SJSA1 (cell line): ENCODE measurements around the gene LEFTY1. TPM values are rescaled to one million over a fixed set of nuclear protein-coding genes. Genes with fewer than 3 reads are reported as not detected.

Experiments
- DNase-seq, 2 experiments: peaks; one replicate each; pipeline ENCODE4 v3.0.0-alpha.2; 2015 to 2020; ENCODE audit warnings: low spot score in 2 of 2, low read depth in 1 of 2
- H3K27ac ChIP-seq: fragments of 250-450 bp; sonication (Bioruptor Pico); 2 replicates; pipeline ENCODE4 v1.5.1; 2020; ENCODE audit warnings: mild to moderate bottlenecking, moderate library complexity
- H3K27me3 ChIP-seq: fragments of 250-450 bp; sonication (Bioruptor Pico); replicated peaks from 2 replicates; pipeline ENCODE4 v1.5.1; 2020; ENCODE audit warnings: mild to moderate bottlenecking, moderate library complexity
- H3K36me3 ChIP-seq: fragments of 250-450 bp; sonication (Bioruptor Pico); 2 replicates; pipeline ENCODE4 v1.5.1; 2020; ENCODE audit warnings: mild to moderate bottlenecking
- H3K4me1 ChIP-seq: fragments of 250-450 bp; sonication (Bioruptor Pico); replicated peaks from 2 replicates; pipeline ENCODE4 v1.6.1; 2021; ENCODE audit warnings: mild to moderate bottlenecking
- H3K4me3 ChIP-seq: fragments of 250-450 bp; sonication (Bioruptor Pico); 2 replicates; pipeline ENCODE4 v1.5.1; 2020; ENCODE audit warnings: mild to moderate bottlenecking
- H3K9me3 ChIP-seq: fragments of 250-450 bp; sonication (Bioruptor Pico); replicated peaks from 2 replicates; pipeline ENCODE4 v1.5.1; 2020; ENCODE audit warnings: mild to moderate bottlenecking
- total RNA-seq: library from RNA; depleted of rRNA; stranded (reverse); fragments of >200 nt; shearing (Covaris generic); gene quantifications from 2 replicates; pipeline ENCODE4 v1.2.3, GENCODE V29; 2014

The LEFTY1 gene
- total RNA-seq, 1 experiment from 2014 or later: not detected

GRCh38 chr1:225880222-225880588 is 8.7 kb downstream of the LEFTY1 start:
- H3K27ac ChIP-seq: no peak overlapping the region
- H3K27me3 ChIP-seq: no peaks in the 10 kb centered on the region
- no peaks in the 10 kb centered on the region for H3K9me3 ChIP-seq
- H3K4me3 ChIP-seq: no peak overlapping the region
- H3K4me1 ChIP-seq: peaks cover 23% of the 10 kb centered on the region
- DNase-seq: no peak
- peaks cover 45% of the 10 kb centered on the region for H3K36me3 ChIP-seq

- Histone ChIP-seq H3K9me3 (no peaks in the 10 kb centered on the region), H3K4me1 (peaks cover 23% of the 10 kb centered on the region), H3K36me3 (peaks cover 50% of the 10 kb centered on the region), H3K27ac (no peak overlapping the region), H3K4me3 (no peak overlapping the region), H3K27me3 (no peaks in the 10 kb centered on the region)
- no peak for DNase-seq
Measured at GRCh38 chr1:225879521-225880221, 9.3 kb downstream of the LEFTY1 start.

GRCh38 chr1:225878282-225878681 is 10.7 kb downstream of the LEFTY1 start:
- peaks cover 64% of the 10 kb centered on the region for H3K36me3 ChIP-seq
- H3K27ac ChIP-seq: no peak overlapping the region
- H3K27me3 ChIP-seq: no peaks in the 10 kb centered on the region
- no peak for DNase-seq
- no peak overlapping the region for H3K4me3 ChIP-seq
- no peaks in the 10 kb centered on the region for H3K9me3 ChIP-seq
- peaks cover 21% of the 10 kb centered on the region for H3K4me1 ChIP-seq

- DNase-seq: peak in 1 of 2 experiments; percentile 62
- Histone ChIP-seq H3K27me3 (no peaks in the 10 kb centered on the region), H3K4me1 (peaks cover 18% of the 10 kb centered on the region), H3K9me3 (no peaks in the 10 kb centered on the region), H3K4me3 (no peak overlapping the region), H3K36me3 (peaks cover 69% of the 10 kb centered on the region), H3K27ac (no peak overlapping the region)
Measured at GRCh38 chr1:225877580-225877979, 11.4 kb downstream of the LEFTY1 start.

- Histone ChIP-seq H3K36me3 (peaks cover 66% of the 10 kb centered on the region), H3K27ac (no peak overlapping the region)
- no peak for DNase-seq
Measured at GRCh38 chr1:225876900-225877510, 11.9 kb downstream of the LEFTY1 start.

GRCh38 chr1:225875044-225875815 is 13.7 kb downstream of the LEFTY1 start:
- H3K4me1 ChIP-seq: peaks cover 6% of the 10 kb centered on the region
- H3K9me3 ChIP-seq: no peaks in the 10 kb centered on the region
- no peak overlapping the region for H3K27ac ChIP-seq
- no peak for DNase-seq
- H3K27me3 ChIP-seq: no peaks in the 10 kb centered on the region
- peaks cover 78% of the 10 kb centered on the region for H3K36me3 ChIP-seq
- H3K4me3 ChIP-seq: no peak overlapping the region

More at GRCh38 chr1:225876900-225877510, 11.9 kb downstream of the LEFTY1 start:
- no peaks in the 10 kb centered on the region for H3K27me3 ChIP-seq
- no peaks in the 10 kb centered on the region for H3K9me3 ChIP-seq
- no peak overlapping the region for H3K4me3 ChIP-seq
- H3K4me1 ChIP-seq: peaks cover 18% of the 10 kb centered on the region

GRCh38 chr1:225874431-225874830 is 14.5 kb downstream of the LEFTY1 start:
- Histone ChIP-seq H3K36me3 (peaks cover 80% of the 10 kb centered on the region), H3K27ac (no peak overlapping the region), H3K4me1 (peaks cover 6% of the 10 kb centered on the region), H3K27me3 (no peaks in the 10 kb centered on the region), H3K9me3 (no peaks in the 10 kb centered on the region), H3K4me3 (no peak overlapping the region)
- no peak for DNase-seq

- no peak for DNase-seq
- Histone ChIP-seq H3K27me3 (no peaks in the 10 kb centered on the region), H3K27ac (no peak overlapping the region), H3K9me3 (no peaks in the 10 kb centered on the region), H3K4me3 (no peak overlapping the region), H3K4me1 (peaks cover 6% of the 10 kb centered on the region), H3K36me3 (peaks cover 75% of the 10 kb centered on the region)
Measured at GRCh38 chr1:225873281-225873850, 15.6 kb downstream of the LEFTY1 start.

GRCh38 chr1:225872075-225872430 is 16.9 kb downstream of the LEFTY1 start:
- Histone ChIP-seq H3K27me3 (no peaks in the 10 kb centered on the region), H3K36me3 (peaks cover 73% of the 10 kb centered on the region), H3K9me3 (no peaks in the 10 kb centered on the region), H3K4me3 (no peak overlapping the region), H3K27ac (no peak overlapping the region), H3K4me1 (no peaks in the 10 kb centered on the region)
- DNase-seq: no peak

- Histone ChIP-seq H3K36me3 (peaks cover 73% of the 10 kb centered on the region), H3K4me1 (peaks cover under 1% of the 10 kb centered on the region), H3K9me3 (no peaks in the 10 kb centered on the region), H3K27ac (no peak overlapping the region), H3K27me3 (no peaks in the 10 kb centered on the region), H3K4me3 (no peak overlapping the region)
- DNase-seq: no peak
Measured at GRCh38 chr1:225871359-225872074, 17.4 kb downstream of the LEFTY1 start.

GRCh38 chr1:225870911-225871310 is 18.0 kb downstream of the LEFTY1 start:
- Histone ChIP-seq H3K27me3 (no peaks in the 10 kb centered on the region), H3K4me3 (no peak overlapping the region), H3K4me1 (peaks cover 6% of the 10 kb centered on the region), H3K9me3 (no peaks in the 10 kb centered on the region), H3K36me3 (peaks cover 69% of the 10 kb centered on the region), H3K27ac (no peak overlapping the region)
- DNase-seq: no peak

GRCh38 chr1:225868631-225869330 is 20.2 kb downstream of the LEFTY1 start:
- no peak overlapping the region for H3K4me3 ChIP-seq

GRCh38 chr1:225866981-225867380 is 22.0 kb downstream of the LEFTY1 start:
- DNase-seq: no peak
- Histone ChIP-seq H3K36me3 (peaks cover 67% of the 10 kb centered on the region), H3K27ac (no peak overlapping the region), H3K27me3 (no peaks in the 10 kb centered on the region), H3K4me3 (no peak overlapping the region), H3K4me1 (peaks cover 15% of the 10 kb centered on the region), H3K9me3 (no peaks in the 10 kb centered on the region)

More at GRCh38 chr1:225868631-225869330, 20.2 kb downstream of the LEFTY1 start:
- peaks cover 15% of the 10 kb centered on the region for H3K4me1 ChIP-seq
- DNase-seq: no peak
- H3K27me3 ChIP-seq: no peaks in the 10 kb centered on the region
- H3K9me3 ChIP-seq: no peaks in the 10 kb centered on the region
- no peak overlapping the region for H3K27ac ChIP-seq
- H3K36me3 ChIP-seq: peaks cover 61% of the 10 kb centered on the region
